ENCODE measurements around the gene CXXC5.
"Not testable (repeated sequence)": the region's sequence is repeated elsewhere in the genome, so short reads cannot be mapped to it uniquely, and the experiment has no call there.

The CXXC5 gene

GRCh38 chr5:139713898-139714297 is 65.7 kb downstream of the CXXC5 start:
- DNase-seq: not testable (repeated sequence)

GRCh38 chr5:139717221-139717620 is 69.1 kb downstream of the CXXC5 start:
- DNase-seq: no peak

- DNase-seq: not testable (repeated sequence)
These were observed 70.3 kb downstream of the CXXC5 start for GRCh38 chr5:139718403-139718802.

- not testable (repeated sequence) for DNase-seq
These were observed 71.8 kb downstream of the CXXC5 start for GRCh38 chr5:139719970-139720369.

- no peak for DNase-seq
These were observed 75.9 kb downstream of the CXXC5 start for GRCh38 chr5:139723986-139724587.

GRCh38 chr5:139725073-139725830 is 77.1 kb downstream of the CXXC5 start:
- no peak for DNase-seq

- no peak for DNase-seq
These were observed 78.1 kb downstream of the CXXC5 start for GRCh38 chr5:139726248-139726647.

GRCh38 chr5:139727615-139728014 is 79.5 kb downstream of the CXXC5 start:
- DNase-seq: not testable (repeated sequence)

GRCh38 chr5:139731281-139731680 is 83.1 kb downstream of the CXXC5 start:
- DNase-seq: no peak

GRCh38 chr5:139732019-139732418 is 83.9 kb downstream of the CXXC5 start:
- DNase-seq: no peak

- DNase-seq: no peak
These were observed 85.0 kb downstream of the CXXC5 start for GRCh38 chr5:139733010-139733688.

Measured in NCI-H2171 (cell line).